OCI-LY3 (cell line): ENCODE measurements around the gene TMEM163.

Experiments
- H2AFZ ChIP-seq: fragments of 200-600, 300-600 bp; shearing (Covaris generic); 2 replicates; pipeline ENCODE4 v1.6.0; 2014; ENCODE audit warnings: antibody characterized with exemption, low read depth, low read length
- H3K27ac ChIP-seq: fragments of 200-600, 300-600 bp; sonication (generic); 2 replicates; pipeline ENCODE4 v1.5.1; 2014; ENCODE audit warnings: mild to moderate bottlenecking, low read length, moderate library complexity, mixed read lengths
- H3K27me3 ChIP-seq: fragments of 200-600, 300-600 bp; sonication (generic); 2 replicates; pipeline ENCODE4 v1.6.1; 2014; ENCODE audit warnings: low read depth, low read length, mixed read lengths
- H3K36me3 ChIP-seq: fragments of 200-600, 300-600 bp; sonication (generic); replicated peaks from 2 replicates; pipeline ENCODE3; 2014; ENCODE audit warnings: low read depth, low read length, mixed read lengths
- H3K4me1 ChIP-seq: fragments of 300-600, 200-600 bp; sonication (generic); 2 replicates; pipeline ENCODE4 v1.6.1; 2014; ENCODE audit warnings: low read length, mixed read lengths
- H3K4me2 ChIP-seq: fragments of 200-600, 300-600 bp; sonication (generic); 2 replicates; pipeline ENCODE4 v1.6.1; 2014; ENCODE audit warnings: low read length, mixed read lengths
- H3K4me3 ChIP-seq: fragments of 300-600, 200-600 bp; sonication (generic); 2 replicates; pipeline ENCODE4 v1.5.1; 2014; ENCODE audit warnings: antibody characterized with exemption, mild to moderate bottlenecking, low read length, moderate library complexity
- H3K79me2 ChIP-seq: fragments of 300-600, 200-600 bp; shearing (Covaris generic); 2 replicates; pipeline ENCODE4 v1.6.1; 2014; ENCODE audit warnings: mild to moderate bottlenecking, low read length, mixed read lengths
- H3K9ac ChIP-seq: fragments of 300-600, 200-600 bp; shearing (Covaris generic); 2 replicates; pipeline ENCODE4 v1.6.0; 2014; ENCODE audit warnings: mild to moderate bottlenecking, low read length, moderate library complexity
- H3K9me3 ChIP-seq: fragments of 200-600, 300-600 bp; shearing (Covaris generic); 2 replicates; pipeline ENCODE4 v1.6.1; 2014; ENCODE audit warnings: low read length, mixed read lengths; ENCODE audit not compliant: insufficient read depth
- H4K20me1 ChIP-seq: fragments of 200-600, 300-600 bp; sonication (generic); 2 replicates; pipeline ENCODE4 v1.6.1; 2016; ENCODE audit warnings: low read length, mixed read lengths; ENCODE audit not compliant: insufficient read depth
- EZH2phosphoT487 ChIP-seq: fragments of 200-600 bp; shearing (Covaris generic); IDR thresholded peaks from 2 replicates; pipeline ENCODE4 v1.6.1; 2018; ENCODE audit warnings: antibody characterized with exemption, mixed run types, low read depth
- TF ChIP-seq, protein P1 (sequence below): fragments of 200-600, 300-600 bp; sonication (generic); IDR thresholded peaks from 2 replicates; pipeline ENCODE4 v1.5.1; 2014; ENCODE audit warnings: antibody characterized with exemption, low read length, low read depth

TMEM163 gene

DNA sequence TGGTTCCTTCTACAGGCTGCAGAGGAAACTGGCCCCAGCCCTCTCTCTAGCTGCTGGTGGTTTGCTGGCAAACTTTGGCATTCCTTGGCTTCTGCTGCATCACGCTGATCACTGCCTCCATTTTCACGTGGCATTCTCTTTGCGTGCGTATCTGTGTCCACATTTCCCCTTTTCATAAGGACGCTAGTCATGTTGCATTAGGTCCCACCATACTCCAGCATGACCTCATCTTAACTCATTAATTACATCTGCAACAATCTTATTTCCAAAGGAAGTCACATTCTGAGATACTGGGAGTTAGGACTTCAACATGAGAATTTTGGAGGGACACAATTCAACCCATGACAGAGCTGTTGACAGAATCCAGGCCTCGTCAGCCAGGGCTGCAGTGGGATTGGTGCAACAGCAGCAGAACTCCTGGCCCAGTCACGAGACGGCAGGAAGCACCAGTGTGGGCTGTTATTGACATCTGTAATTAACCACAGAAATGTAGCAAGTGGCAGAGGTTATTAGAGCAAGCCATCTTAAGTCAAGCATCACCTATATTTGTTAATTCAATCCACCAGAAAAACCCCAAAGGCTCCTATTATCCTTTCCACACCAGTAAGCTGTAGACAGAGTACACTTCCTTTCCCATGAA is 132.4 kb downstream of the TMEM163 start:
- Histone ChIP-seq H3K27me3 (no peaks in the 10 kb centered on the region), H3K4me1 (peaks cover 60% of the 10 kb centered on the region), H3K9me3 (peaks cover 15% of the 10 kb centered on the region), H3K9ac (peak overlapping the region; percentile 18; the same call in 1 of the 2 replicates), H3K36me3 (peaks cover 19% of the 10 kb centered on the region), H4K20me1 (no peaks in the 10 kb centered on the region), H3K27ac (peak overlapping the region; percentile 59), H2AFZ (no peak overlapping the region), H3K79me2 (peaks cover 42% of the 10 kb centered on the region), H3K4me2 (peak overlapping the region; percentile 25), H3K4me3 (no peak overlapping the region)
- no peak for TF ChIP-seq EZH2phosphoT487
- TF ChIP-seq, protein P1, sequence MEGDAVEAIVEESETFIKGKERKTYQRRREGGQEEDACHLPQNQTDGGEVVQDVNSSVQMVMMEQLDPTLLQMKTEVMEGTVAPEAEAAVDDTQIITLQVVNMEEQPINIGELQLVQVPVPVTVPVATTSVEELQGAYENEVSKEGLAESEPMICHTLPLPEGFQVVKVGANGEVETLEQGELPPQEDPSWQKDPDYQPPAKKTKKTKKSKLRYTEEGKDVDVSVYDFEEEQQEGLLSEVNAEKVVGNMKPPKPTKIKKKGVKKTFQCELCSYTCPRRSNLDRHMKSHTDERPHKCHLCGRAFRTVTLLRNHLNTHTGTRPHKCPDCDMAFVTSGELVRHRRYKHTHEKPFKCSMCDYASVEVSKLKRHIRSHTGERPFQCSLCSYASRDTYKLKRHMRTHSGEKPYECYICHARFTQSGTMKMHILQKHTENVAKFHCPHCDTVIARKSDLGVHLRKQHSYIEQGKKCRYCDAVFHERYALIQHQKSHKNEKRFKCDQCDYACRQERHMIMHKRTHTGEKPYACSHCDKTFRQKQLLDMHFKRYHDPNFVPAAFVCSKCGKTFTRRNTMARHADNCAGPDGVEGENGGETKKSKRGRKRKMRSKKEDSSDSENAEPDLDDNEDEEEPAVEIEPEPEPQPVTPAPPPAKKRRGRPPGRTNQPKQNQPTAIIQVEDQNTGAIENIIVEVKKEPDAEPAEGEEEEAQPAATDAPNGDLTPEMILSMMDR: no peak

DNA sequence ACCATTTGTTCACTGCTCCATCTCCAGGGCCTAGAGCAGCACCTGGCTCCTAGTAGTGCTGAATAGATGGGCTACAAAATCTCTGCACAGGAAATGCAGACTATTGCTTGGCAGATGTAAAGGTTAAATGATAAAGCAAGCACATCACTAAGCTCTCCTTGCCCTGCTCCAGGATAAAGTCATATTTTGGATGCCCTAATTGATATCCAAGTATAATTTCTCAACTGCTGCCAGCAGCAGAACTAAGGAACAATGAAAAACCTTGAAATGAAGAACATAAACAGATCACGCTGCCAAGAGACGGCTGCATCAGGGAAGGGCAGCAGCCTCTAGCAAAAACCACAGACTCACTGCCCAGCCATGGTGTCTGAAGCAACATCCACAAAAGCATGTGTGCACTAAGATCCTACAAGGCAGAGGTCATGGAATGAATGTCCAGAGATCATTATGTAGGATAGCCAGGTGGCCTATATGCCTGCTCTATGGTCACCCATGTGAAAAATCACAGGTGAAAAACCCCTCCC is 134.7 kb downstream of the TMEM163 start:
- H3K36me3 ChIP-seq: peaks cover 5% of the 10 kb centered on the region
- H3K27me3 ChIP-seq: no peaks in the 10 kb centered on the region
- H3K9me3 ChIP-seq: no peaks in the 10 kb centered on the region
- no peak overlapping the region for H3K4me3 ChIP-seq
- TF ChIP-seq, protein P1: no peak
- no peak for TF ChIP-seq EZH2phosphoT487
- peak overlapping the region; percentile 98 for H3K27ac ChIP-seq
- no peak overlapping the region for H2AFZ ChIP-seq
- H3K9ac ChIP-seq: peak overlapping the region; percentile 93
- H3K4me1 ChIP-seq: peaks cover 83% of the 10 kb centered on the region
- H3K4me2 ChIP-seq: peak overlapping the region; percentile 91
- no peaks in the 10 kb centered on the region for H4K20me1 ChIP-seq
- H3K79me2 ChIP-seq: peaks cover 56% of the 10 kb centered on the region

DNA sequence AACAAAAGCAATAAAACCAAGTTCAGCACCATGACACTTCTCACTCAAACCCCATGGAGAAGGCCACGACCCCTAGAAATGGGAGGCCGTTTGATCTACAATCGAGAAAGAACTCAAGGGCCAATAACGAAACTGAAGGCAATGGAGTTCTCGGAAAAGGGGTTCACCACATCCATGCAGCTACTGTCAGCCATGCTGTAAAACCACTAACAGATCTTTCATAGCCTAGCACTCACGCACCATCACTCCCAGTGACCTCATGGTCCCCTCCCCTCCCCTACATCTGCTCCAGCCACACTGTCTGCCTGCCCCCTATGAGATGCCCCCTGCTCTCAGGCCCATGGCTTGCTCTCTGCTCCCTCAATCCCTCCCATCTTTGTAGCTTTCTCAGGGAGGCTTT is 135.3 kb downstream of the TMEM163 start:
- Histone ChIP-seq H3K27ac (peak overlapping the region; percentile 98), H3K36me3 (peaks cover 5% of the 10 kb centered on the region), H4K20me1 (no peaks in the 10 kb centered on the region), H3K9me3 (no peaks in the 10 kb centered on the region), H2AFZ (no peak overlapping the region), H3K9ac (peak overlapping the region; percentile 93), H3K27me3 (no peaks in the 10 kb centered on the region), H3K79me2 (peaks cover 62% of the 10 kb centered on the region), H3K4me1 (peaks cover 89% of the 10 kb centered on the region), H3K4me3 (peak overlapping the region; percentile 31), H3K4me2 (peak overlapping the region; percentile 91)
- TF ChIP-seq, protein P1: no peak
- TF ChIP-seq EZH2phosphoT487: no peak

DNA sequence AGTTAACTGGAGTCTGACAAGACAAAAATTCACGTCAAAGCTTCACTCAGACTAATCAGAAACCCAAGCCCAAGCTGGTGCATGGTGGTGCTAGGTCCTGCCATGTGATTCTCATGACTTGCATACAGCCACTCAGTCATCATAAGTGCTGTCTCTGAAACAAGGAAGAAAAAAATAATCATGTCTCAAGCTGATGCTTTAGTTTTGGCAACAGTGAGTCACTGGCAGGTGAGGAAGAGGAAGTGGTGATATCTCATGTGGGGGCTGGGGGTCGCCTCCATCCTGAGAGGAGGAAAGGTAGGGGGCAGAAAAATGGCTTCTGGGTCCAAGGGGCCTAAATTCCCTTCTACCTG is 136.3 kb downstream of the TMEM163 start:
- Histone ChIP-seq H3K4me2 (peak overlapping the region; percentile 91), H3K27me3 (no peaks in the 10 kb centered on the region), H3K36me3 (peaks cover 5% of the 10 kb centered on the region), H3K9me3 (no peaks in the 10 kb centered on the region), H3K4me1 (peaks cover 98% of the 10 kb centered on the region), H3K27ac (peak overlapping the region; percentile 98), H3K79me2 (peaks cover 67% of the 10 kb centered on the region), H3K9ac (peak overlapping the region; percentile 93), H4K20me1 (no peaks in the 10 kb centered on the region), H2AFZ (no peak overlapping the region), H3K4me3 (peak overlapping the region; percentile 68)
- TF ChIP-seq, protein P1: no peak
- TF ChIP-seq EZH2phosphoT487: no peak
